GM10847 (cell line): ENCODE data around the gene AKAP8L.

Experiments used
- POLR2A ChIP-seq: IDR thresholded peaks from 2 replicates; pipeline ENCODE4 v1.6.1; 2011; ENCODE audit not compliant: insufficient read length; ENCODE audit errors: extremely low read depth

Gene AKAP8L

DNA sequence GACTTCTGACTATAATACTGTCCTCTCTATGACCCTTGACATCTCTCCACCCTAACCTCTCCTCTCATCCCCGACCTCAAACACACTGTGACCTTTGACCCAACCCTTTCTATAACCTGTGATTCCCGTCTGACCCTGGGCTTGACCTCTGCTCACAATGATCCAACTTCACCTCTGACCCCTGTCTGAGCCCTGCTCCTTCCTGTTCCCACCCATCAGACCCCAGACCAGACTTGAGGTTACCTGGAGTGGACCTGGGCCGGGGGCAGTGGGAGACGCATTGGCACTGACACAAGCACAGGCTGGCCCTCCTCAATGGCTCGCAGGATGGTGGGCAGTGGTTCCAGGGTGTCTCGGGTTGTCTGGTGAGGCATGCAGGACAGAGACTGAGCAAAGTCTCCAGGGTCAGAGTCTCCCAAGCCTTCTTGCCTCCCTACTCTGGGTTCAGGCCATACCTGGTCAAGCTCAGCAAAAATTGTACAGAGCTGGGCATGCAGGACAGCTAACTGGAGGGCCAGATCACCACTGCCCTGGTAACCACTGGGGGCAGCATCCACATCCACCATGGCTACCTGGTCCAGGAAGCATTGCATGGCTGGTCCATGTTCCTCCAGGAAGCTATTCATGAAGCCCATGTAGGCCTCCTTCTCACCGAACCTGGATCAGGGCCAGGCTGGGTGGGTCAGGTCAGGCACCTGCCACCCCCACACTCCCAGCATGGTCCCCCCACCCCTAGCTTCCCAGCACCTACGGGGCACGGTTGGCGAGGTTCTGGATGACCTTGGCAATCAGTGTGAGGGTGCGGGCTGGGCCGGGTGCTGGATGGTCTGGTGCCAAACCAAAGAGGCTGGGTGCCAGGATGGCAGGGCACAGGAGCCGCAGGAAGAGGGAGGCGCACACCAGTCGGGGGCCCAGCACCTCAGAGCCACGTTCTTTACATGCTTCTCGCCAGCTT, 35.4 kb upstream of the AKAP8L start:
- no peak for TF ChIP-seq POLR2A

DNA sequence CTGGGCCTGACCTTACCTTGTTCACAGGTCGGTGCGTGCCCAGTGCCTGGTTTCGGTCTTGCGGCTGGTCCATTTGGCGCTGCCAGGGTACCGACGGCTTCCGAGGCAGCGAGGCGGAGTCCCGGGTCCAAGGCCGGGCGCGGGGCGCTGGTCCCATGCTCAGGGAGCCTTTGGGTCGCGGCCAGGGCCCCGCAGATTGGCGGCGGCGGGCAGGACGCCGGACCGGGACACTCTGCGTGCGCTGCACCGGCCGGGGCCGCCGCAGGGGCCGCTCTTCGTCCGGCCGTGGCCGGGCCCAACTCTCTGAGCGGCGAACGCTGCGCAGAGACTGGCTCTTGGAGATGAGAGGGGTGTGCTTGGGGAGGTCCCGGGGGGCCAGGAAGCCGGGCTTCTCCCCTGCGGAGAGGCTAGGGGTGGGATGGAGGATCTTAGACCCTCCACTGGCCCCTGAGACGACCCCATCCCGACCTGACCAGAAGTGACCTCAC, 34.3 kb upstream of the AKAP8L start:
- TF ChIP-seq POLR2A, result no peak

DNA sequence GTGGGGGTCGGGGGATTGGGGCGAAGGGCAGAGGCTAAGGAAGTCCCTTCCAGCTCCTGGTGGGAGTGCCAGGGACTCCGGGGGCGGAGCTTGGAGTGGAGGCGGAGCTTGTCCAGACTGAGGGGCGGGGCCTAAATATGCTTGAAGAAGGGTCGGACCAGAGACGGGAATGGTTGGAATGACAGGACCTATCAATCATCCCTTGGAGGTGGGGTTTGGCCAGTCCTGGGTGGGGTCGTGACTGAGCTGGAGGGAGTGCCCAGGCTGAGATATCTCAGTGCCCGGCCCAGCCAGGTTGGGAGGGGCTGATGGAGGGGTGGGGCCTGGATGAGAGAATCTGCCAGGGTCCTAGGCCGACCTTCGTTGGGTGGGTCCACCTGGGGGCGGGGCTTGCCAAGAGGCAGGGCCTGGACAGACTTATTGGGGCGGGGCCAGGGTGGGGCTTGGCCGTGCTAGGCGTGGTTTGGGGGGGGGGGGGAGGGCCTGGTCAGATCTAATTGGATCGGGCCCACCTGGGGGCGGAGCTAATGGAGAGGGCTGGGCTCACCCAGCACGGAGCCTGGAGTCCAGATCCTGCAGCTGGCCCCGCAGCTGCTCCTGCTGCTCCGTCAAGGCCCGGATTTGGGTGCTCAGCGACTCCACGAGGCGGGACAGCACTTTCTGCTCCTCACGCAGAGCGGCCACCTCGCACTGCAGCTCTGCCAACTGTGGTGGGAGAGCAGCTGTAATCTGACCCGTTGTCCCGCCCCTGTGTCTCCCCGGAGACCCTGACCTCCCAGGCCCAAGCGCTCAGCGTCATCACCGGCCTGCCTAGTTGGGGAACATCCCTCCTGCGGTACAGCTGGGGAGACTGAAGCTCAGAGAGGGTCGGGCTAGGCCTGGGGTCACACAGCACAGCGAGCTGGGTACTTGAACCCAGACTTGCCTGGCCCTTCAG, 33.6 kb upstream of the AKAP8L start:
- no peak for TF ChIP-seq POLR2A

DNA sequence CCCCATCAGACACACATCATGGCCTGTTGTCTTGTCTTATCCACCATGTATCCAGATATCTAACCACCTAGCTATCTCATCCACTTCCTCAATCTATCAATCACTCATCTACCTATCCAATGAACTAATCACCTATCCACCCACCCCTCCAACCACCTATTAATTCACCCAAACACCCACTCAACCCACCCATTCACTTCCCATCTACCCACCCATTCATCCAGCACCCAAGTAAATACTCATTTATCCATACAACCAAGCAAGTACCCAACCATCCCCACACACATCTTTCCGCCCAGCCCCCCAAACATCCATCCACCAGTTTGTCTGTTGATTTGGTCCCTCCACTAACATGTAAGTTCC, 31.7 kb upstream of the AKAP8L start:
- no peak for TF ChIP-seq POLR2A

DNA sequence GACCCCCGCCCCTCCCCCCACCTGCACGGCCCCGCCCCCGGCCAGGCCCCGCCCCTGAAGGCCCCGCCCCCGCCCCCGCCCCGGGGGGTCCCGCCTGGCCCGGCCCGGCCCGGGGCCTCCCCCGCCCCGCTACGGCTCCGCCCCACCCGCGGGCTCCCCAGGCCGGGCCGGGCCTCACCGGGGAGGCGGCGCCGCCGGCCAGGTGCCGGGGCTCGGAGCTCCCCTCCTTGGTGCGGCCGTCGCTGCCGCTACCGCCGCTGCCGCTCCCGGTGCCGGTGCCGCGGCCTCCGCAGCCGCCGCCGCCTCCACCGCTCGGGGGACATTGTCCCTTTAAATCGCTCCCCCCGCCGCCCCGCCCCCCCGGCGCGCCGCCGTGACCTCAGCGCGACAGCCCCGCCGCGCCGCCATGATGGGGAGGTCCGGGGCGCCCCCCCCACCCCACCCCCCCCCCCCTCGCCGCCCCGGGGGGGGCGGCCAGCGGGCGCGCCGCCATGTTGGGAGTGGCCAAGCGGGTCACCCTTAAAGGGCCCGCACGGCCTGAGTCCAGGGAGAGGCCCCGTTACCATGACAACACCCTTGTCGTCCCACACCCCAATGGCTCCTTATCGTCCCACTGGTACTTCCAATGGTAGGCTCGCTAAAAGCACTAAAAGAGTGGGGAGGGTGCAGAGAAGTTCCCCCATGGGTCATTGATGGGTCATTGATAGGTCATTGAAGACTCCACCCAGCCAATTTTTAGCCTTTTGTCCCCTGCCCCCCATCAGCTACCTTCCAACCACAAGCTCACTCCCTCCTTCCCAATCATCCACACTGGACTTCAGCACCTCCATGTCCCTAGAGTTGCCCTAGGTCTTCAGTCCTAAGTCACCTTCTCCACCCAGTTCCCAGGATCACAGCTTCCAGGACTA, 31.1 kb upstream of the AKAP8L start, which contains the start of gene WIZ:
Gene WIZ (minus strand): TSS at position 337 of the 908 bp plus-strand sequence. CDS start 1,649 bp downstream, outside the sequence.
- TF ChIP-seq POLR2A, result no peak

DNA sequence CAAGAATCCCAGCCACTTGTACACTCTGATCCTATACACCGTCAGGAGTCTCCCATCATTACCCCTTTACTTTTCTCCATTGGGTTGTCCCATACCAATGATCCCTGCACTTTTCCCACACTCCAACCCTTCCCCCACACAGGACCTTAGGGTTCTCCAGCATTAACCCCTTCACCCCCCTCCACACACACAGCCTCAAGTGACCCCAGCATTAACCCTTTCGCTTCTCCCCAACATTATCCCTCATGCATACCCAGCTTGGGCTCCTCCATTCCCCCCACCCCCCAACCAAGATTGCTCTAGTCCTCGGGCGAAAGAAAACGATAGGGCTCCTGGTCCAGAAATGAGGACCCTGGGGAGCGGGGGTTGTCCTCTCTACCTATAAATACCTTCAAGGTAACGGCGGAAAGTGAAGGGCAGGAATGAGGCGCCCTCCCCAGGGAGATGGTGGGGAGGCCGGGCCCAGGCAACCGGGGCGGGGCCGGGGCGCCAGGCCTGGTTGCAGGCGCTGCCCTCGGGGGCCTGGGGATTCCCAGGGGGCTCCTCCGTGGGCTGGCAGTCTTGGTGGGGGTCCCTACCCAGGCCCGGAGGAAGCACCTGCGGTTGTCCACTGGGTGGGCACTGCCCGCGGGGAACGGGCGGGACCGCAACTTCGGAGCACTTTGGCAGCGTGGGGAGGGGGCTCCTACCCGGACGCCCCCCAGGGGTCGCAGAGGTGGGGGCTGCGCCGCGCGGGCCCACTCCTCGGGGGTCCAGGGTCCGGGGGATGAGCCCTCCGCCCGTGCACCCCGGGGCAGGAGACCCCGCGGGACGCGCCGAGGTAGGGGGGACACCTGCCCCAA, 30.2 kb upstream of the AKAP8L start:
- no peak for TF ChIP-seq POLR2A

DNA sequence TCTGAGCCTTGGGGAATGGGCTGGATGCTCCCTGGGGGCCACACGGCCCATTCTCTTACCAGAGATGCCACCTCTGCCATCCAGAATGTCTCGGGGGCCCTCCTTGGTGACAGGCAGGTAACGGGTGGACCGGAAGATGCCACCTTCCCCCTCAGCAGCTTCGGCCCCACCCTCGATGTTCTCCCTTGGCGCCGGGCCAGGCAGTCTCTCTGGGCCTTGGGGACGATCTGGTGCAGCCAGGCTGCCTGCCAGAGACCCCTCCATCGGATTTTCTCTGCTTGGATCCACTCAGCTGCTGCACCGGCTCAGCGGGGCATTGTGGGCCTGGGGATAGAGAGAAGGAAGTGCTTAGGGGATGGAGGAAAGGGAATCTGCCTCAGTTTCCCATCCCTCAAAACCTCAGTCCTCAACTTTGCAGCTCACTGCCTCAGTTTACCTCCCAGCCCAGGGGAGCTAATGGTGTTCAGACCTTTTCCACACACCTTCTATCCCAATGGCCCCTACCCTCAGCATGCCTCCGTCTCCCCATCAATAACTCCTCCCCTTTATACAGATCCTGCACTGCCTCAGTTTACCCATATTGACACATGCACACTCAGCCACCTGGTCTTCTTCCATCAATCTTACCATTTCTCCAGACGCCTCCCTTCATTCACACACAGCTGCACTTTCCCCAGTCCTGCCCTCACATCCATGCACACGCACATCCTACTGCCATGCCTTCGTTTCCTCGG, 29.4 kb upstream of the AKAP8L start:
- TF ChIP-seq POLR2A, result no peak

DNA sequence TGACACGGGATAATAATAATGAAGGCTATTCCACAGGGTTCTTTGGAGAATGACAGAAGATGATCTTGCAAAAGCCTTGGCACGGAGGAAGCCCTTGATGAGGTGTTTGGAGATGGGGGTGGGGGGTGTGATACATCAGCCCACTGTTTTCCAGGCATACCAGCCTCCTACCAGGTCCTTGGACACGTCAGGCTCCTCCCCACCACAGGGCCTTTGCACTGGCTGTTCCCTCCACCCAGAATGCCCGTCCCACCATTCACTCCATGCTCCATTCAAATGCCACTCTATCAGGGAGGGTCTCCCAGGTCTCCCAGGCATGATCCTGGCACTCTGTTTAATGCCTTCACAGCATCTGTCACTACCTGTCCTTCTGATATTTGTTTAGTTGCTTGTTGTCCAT, 28.3 kb upstream of the AKAP8L start:
- TF ChIP-seq POLR2A, result no peak

DNA sequence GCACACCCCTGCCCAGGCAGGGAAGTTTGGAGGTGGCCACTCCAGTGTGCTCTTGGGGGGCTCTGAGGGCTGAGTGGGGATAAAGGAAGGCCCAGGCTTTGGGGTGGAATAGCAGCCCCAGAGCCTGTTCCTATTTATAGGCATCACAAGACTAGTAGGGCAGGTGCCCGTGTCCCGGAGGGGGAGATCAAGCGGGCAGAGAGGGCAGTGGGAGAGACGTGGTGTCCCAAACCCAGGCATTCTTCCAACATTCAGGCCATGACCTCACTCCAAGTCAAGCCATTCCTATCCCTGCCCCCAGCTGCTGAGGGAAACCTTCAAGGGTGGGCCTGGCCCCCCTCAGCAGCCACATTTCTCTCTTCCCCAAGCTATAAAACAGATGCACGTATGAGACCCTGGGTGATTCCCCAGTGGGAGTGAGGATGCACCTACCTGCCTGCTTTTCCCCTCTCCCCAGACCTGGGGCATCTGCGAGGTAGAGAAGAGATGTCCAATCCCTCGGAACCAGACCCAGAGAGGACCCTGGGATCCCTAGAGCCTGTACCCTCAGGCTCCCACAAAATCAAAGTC, 27.1 kb upstream of the AKAP8L start:
- TF ChIP-seq POLR2A, result no peak

DNA sequence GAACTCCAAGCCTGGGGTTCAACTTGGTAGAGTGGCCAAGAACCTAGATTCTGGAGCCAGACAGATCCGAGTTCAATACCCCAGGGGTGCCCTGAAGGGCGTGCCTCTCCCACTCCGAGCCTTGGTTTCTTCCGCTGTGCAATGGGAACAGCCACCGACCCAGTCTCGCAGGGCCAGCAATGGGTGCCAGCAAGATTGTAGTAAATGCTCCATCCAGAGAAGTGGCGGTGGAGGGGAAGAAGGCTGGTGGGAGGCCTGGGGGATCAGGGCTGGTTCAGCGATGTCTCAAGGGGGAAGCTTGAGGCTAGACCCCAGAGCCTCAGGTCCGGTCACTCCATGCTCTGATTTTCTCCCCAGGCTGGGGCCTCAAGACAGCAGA, 26.4 kb upstream of the AKAP8L start:
- TF ChIP-seq POLR2A, result no peak

DNA sequence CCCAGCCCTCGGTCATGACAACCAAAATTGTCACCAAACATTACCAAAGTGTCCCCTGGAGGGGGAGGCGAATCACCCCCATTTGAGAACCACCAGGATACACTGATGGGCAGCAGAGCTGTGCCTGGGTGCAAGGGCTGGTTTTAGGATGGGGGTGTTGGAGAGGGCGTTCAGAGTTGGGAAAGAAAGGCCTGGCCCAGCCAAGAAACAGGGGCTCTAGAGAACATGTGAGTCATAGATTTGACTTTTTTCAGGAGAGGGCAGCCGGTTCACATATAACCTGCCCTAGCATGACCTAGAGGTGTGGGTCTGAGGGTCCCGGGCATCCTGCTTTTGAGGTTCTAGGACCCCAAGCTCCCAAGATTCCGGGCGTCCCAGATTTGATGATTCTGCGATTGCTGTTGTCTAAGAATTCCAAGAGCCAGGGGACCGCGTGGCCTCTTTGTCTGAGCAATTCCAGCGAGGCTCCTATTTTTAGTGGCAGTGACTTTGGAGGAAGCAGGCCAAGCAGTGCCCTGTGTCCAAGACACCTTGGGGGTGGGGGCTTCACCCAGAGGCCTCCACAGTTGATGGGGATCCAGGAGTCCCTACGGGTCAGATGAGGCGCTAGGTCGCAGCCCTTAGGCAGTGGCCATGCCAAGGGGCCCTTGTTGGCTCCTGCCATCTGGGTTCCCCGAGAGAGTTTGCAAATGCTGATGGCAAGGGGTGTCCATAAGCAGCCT, 25.9 kb upstream of the AKAP8L start:
- no peak for TF ChIP-seq POLR2A

DNA sequence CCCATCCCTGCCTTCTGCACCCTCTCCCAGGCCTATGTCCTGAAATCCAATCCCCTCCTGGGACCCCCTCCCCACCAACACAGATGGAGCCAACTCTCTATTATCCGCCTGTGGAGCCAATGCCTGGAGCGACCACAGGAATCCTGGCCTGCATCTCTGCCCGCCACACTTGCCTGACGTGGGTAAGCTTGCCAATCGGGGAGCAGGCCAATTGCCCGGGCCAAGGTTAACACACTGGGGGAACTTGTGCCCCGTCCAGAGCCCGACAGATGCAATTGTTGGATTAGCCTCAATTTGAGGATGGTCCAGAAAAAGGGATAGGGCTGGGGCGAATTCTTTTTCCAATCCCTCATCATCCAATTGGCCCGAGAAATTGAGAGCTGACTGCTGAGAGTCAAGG, 25.1 kb upstream of the AKAP8L start:
- TF ChIP-seq POLR2A, result no peak

DNA sequence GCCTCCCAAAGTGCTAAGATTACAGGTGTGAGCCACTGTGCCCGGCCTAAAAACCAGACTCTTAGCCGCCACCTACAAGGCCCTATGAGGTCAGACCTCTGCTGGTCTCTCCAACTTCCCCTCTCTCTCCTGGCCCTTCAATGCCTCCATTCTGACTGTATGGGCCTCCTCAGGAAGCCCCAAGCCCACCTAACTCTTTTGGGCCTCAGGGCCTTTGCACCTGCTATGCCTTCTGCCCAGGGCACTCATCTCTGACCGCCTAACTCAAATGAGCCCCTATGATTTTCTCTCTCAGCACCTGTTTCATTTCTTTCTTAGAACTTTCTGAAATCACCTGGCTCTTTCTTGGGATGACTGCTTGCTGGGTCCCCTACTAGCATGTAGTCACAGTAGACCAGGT, 24.5 kb upstream of the AKAP8L start:
- no peak for TF ChIP-seq POLR2A
